GM18511 (cell line): ENCODE measurements around the gene RGS14.

ENCODE experiments used
- ATAC-seq: cut with Tn5 transposase; IDR thresholded peaks from one replicate; pipeline ENCODE4 v1.9.1; 2021; ENCODE audit warnings: mild to moderate bottlenecking, moderate library complexity; ENCODE audit not compliant: unreplicated experiment

The RGS14 gene, protein sequence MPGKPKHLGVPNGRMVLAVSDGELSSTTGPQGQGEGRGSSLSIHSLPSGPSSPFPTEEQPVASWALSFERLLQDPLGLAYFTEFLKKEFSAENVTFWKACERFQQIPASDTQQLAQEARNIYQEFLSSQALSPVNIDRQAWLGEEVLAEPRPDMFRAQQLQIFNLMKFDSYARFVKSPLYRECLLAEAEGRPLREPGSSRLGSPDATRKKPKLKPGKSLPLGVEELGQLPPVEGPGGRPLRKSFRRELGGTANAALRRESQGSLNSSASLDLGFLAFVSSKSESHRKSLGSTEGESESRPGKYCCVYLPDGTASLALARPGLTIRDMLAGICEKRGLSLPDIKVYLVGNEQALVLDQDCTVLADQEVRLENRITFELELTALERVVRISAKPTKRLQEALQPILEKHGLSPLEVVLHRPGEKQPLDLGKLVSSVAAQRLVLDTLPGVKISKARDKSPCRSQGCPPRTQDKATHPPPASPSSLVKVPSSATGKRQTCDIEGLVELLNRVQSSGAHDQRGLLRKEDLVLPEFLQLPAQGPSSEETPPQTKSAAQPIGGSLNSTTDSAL

DNA sequence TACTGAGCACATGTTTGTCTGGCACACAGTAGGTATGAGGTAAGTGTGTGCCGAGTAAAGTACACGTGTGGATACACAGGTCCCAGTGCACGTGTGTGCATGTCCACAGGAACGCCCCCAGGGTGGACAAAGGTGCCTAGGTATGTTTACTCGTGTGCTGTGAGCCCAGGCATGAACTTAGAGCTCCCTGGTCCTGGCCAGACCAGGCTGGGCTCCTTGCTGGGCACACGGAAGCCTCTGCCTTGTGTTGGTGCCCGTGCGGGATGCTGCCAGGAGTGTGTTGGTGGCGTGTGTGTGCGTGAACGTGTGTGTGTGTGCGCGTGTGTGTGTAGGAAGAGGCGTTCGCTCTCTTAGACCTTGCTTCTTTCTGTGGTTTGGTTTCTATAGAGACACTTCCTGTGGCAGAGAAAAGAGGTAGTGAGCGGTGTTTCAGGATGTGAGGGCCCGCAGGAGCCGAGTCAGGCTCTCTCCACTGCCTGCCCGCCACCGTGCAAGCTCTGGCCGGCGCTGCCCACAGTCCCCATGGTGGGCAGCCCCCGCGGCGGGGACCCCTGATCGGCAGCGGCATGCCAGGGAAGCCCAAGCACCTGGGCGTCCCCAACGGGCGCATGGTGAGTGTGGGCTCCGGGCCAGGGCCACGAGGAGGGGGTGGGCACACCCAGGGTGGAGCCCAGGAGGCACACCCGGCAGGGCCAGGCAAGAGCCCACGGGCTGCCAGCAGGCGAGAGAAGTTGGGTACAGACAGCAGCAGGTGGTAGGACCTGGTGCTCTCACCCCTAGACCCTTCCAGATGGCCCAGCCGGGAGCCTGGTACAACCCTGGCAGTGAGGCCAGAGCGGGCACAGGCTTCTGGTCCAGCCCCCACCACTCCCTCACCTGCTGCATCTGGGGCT, at the start of gene RGS14:
RGS14 (plus strand) TSS at position 466 of the 893 bp plus-strand sequence; CDS start at position 567, 101 bp downstream.
- peak; percentile 94 for ATAC-seq

DNA sequence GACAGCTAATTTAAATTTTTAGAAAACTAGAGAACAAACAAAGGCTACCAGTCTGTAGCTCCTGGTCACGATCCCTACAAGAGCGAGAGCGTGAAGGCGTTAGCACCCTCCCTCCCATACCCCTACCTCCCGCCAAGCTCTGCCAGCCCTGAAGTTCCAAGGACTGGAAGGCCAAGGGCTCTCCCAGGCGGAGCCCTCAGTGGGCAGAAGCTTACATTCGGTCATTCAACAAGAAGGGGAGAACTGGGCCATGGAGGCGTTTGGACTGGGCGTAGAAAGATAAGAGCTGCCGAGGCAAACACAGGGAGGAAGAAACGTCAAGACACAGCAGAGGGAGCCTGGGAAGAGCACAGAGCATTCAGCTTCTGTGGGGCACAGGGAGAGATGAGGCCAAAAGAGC, 49.0 kb upstream of the RGS14 start:
- ATAC-seq = no peak

DNA sequence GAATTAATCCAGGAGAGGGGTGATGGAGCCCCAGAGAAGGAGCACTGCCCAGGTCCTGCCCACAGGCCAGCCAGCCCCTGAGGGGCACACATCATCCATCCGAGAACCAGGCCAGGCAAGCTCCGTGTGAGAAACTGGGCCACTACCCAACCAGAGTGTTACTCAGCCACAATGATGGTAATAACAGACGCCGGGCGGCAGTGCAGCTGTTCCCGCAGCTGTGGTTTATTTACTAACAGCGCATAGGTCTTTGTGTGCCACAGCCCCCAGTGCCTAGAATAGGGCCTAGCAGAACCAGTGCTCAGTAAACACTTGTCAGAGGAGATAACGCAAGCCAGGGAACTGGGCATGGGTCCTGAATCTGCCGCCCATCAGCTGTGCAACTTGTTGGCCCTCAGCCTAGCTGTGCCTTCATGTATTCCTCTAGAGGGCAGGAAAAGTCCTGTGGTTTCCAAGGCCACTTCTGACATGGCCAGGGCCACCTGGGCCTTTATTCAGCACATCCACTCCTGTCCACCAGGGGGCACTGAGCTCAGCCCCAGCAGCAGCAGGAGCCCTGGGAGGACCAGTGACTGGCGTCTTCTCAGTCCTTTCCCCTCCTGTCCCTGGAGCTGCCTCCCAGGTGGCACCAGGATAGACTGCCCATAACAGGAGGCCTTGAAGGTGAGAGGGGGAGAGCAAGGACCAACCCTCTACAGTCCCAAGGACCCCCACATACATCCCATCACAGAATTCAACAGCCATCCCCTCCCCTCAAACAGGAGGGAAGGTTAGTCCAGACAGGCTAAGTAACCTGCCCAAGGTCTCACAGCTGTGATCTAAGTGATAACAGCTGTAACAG, 48.2 kb upstream of the RGS14 start:
- no peak for ATAC-seq

DNA sequence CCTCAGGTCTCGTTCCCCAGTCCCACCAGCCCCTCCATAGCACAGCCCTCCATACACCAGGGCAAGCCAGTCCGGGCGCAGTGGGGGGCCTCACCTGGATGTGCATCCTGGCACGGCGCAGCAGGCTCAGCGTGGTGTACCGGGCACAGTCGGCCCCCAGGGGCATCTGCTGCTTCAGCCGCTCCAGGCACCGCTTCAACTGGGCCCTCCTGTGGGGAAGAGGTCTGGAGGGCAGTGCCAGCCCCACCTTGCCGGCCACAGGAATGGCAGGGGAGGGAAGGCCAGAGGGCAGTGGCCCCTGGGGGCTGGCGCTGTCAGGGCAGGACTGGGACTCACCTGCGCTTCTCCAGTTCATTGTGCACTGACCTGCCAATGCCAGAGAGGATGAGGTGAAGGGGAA, 47.4 kb upstream of the RGS14 start:
- ATAC-seq = no peak

DNA sequence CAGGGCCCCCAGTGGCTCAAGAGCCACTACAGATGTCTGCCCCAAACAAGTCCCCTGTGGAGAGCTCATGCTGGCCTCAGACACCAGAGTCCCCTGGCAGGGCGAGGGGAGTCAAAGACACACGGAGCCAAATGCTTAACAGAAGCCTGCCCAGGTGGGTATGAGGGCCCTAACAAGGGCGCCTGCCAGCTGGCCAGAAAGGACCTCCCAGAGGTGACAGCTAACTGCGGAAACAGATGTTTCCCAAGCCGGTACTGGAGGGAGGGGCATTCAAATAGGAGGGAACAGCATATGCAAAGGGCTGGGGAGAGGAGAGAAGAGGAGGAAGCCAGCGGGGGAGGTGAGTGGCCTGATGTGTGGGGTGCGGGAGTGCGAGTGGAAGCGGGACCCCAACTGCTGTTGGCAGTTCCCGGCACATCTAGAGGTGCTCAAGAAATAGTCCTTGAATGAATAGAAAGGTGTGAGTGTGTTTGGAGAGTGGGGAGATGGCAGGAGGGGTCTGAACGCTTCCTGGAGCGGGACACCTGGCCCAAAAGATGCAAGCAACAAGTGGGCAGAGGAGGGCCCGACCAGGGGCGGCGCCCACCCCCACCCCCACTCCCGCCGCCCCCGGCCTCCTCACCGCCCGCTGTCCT, 46.9 kb upstream of the RGS14 start:
- no peak for ATAC-seq

DNA sequence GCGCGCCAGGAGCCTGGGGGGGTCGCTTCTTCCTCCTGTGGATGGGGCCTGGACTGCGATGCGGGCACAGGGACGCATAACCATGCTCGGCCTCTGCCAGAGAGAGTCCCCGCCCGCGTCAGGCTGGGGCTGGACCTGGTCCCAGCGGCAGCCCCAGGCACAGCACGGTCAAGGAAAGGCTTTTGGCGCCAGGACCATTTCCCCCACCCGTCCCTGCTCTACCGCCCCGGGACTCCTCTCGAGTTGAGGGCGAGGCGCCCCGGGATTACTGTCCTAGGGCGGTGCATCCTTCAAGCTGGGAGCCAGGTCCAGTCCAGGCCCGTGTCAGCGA, 46.4 kb upstream of the RGS14 start:
- ATAC-seq = peak; percentile 4

DNA sequence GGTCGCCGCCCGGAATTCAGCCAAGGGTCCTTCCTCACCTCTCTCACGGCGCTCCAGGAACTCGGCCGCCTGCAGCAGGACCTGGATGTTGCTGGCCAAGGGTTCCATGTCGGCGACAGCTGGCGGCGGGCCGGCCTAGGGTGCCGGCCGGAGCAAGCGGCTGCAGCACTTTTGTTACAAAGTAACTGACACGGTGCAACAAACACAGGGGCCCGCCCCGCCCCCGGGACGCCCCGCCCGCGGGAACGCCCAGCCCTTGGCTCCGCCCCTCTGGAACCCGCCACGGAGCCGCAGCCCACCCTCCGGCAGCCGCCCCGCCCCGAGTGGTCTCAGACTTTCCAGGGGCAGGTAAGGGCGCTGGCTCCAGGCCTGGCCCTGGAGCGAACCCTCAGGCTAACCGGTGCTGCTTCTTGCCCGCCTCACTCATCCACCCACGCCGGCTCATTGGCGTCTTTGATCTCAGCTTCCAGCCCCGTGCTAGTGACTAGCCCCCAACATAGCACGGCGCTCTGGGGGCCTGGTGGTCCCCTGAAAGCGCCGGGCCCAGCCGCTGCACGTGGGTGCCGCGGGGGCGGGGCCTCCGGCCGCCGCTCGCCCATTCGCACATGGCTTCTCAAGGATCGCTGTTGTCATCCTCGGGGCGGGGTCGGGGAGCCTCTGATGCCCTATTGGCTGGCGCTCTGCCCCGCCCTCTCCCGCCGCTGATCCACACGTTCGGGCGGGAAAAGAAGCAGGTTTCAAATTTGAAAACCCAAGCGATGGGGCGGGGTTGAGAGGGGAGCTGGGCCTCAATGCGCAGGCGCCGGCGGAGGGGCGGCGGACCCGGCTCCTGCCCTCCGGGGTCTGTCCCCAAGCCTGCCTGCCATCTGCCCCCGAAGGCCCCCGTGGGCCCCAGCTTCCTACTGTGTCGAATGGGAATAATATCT, 45.7 kb upstream of the RGS14 start, which contains the start of gene MXD3:
MXD3 (minus strand) TSS at position 176 of the 926 bp plus-strand sequence; CDS start at position 108, 68 bp downstream.
- peak; percentile 77 for ATAC-seq

DNA sequence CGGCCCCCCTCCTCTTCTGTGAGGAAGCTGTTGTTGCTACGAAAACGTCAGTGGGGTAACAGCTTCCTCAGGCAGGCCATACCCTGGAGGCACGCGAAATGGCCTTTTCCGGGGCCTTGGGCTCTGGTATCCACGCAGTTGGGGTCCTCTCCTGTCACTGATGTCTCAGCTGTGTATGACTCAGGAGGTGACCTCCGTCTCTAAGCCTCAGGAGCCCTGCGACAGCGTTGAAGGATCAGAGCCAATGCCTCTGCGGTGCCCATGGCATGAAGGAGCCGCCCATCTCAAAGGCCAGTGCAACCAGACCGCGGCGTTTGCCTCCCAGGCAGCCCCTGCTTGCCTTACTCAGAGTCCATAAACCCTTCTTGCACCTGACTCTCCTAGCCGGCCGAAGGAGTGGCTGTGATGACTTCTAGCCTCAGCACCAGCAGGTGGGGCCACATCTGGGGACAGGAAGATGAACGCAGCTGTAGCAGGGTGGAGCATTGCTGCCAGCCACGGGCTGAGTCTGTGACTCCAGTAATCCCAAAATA, 45.0 kb upstream of the RGS14 start:
- peak; percentile 35 for ATAC-seq

DNA sequence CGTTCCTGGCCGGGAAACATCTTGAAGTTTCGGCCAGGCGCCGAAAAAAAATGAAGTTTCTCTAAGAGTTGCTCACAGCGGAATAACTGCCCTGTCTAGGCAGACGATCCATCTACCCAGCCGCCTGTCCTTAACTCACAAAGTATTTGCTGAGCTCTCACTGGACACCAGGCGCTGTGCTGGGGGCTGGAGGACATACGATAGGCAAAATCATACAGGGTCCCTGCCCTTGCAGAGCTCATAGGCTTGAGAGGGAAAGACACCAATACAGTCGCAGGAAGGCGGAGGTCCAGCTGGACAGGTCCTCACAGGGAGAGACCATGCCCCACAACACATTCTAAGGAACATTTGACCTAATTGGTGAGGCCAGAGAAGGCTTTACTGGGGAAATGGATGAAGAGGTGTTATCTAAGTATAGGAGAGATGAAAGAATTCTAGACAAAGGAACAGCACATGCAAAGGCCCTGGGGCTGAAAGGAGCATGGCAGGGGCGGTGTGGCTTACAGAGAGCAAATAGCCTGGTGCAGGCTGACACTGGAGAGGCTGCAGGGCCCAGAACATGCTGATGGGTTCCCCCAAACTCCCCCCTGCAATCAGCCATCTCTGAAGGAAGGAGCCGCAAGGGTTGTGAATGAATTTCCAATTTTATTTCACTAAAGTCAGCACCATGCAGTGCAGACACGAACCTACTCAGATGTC, 44.0 kb upstream of the RGS14 start:
- no peak for ATAC-seq

DNA sequence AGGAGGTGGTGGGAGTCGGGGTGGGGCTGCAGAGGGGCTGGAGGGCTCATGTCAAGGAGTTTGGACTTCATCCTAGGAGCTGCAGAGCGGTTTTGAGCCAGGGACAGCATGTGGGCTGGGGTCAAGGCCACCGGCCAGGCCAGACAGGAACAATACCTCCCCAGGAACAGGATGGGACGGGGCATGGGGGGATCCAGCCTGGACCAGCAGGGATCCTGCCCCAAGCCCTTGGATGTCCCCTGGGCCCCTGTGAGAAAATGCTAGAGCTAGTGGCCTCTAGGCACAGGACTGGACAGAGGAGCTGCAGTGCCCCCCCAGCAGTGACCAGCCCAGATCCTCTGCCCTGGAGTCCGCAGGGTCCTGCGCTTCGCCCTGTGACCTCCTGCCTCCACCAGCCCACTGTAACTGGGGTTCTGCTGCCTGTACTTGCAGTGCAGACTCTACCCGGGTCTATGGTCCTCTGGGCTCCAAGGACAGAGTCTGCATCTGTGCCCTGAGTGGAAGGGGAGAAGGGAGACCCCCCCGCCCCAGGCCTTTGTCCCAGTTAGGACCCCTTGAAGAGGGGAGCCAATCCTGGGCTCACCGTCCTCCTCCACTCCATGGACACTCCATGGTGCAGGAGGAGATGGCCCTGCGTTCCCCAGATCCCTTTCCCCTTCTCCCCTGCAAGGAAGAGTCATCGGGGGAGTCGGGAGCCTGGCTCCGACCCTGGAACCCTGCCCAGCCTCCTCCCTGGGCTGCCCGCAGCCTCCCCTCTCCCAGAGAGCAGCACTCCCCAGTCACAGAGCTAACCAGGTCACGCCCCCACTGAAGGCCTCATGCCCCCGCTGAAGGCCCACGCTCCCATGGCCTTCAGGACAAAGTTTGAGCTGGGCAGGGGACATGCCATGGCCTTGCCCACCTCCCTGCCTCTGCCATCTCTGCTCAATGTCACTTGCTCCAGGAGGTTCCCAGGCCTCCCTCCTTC, 43.1 kb upstream of the RGS14 start:
- ATAC-seq = no peak

DNA sequence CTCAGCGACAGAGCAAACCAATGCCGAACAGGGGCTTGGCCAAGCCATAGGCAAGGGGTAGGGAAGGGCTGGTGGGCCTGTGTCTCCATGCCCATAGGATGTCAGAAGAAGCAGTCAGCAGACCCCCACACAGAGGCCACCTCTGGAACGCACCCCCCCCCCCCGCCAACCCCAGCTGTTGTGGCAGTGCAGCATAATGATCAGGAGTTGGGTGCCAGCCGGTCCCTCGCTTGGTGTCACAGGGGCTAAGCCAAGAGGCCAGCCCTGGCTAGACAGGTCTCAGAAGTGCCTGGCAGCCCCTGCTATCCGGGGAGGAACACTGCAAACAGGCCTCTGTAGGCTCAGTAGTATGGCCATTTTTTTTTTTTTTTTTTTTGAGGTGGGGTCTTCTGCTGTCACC, 42.3 kb upstream of the RGS14 start:
- no peak for ATAC-seq

DNA sequence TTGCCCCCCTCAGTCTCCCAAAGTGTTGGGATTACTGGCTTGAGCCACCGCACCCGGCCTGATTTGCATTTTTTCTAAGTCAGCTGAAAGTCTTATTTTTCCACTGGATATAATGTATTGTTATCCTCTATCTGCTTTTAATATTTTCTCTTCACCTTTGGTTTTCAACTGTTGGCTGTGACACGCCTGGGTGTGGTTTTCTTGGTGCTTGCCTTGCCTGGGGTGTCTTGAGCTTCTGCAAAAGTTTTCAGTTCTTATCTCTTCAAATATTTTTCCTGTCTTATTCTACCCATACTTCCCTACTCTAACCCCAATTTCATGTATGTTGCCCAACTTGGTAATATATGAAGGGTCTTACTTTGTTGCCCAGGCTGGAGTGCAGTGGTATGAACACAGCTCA, 41.7 kb upstream of the RGS14 start:
- no peak for ATAC-seq

DNA sequence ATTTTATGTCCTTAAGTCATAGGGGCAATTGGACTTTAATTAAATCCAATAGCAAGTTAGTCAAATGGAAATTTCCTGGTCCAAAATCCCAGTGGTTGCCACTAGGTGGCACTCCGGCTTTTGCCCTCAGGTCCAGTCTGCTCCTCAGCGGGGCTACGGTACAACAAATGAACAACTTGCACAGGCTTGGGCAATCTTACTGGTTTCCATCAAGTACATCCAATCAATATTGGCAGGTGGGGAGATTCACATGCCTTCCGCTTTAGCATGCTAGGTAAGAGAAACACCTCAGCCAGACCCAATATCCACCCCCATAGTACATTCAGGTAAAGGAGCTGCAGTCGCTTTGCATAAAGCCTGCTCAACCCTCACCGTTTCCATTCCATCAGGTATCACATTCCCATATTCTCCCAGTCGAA, 39.8 kb upstream of the RGS14 start:
- no peak for ATAC-seq

DNA sequence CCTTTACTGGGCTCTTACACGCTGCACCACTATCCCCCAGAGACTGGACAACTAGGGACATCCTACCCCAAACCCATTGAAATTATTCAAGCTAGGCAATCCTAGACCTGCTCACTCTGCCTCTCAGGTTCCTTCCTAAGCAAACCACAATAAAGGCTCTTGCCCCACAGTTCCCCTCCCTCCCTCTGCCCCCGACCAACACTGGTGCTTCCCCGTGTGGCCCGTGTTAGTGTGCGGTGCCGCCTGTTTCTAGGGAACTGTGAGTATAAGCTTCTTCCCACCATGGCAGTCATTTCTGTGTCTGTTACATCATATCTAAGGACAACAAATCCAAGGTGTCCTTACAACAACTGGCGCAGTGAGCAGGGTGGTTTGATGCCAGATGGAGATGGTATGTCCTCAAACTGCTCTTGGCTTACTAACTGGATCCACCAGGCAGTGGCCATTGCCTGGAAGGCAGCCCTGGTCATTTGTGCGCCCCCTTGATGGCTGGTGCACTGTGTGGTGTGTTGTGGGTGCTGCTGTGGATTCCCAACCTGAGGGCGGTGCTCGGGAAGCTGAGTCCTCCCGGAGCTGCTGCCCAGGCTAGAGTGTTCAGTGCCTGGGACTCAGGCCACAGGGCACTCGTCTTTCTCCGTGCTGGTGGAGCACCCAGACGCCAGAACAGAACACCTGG, 37.7 kb upstream of the RGS14 start:
- no peak for ATAC-seq

DNA sequence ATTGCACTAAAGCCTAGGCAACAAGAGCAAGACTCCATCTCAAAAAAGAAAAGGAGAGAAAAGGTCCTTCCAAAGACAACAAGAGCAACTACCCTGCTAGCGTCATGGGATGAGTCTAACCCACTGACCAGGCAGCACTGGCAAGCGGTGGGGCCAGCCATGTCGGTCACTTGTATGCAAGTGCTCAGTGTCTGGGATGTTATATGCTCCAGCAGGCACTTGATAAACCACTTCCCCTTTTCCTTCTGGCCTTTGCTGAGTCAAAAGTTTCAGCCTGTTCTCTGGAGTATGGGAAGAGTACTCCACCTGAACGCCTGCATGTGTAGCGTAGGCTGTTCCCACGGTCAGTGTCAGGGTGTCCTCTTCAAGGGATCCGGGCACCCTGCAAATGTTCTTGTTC, 36.8 kb upstream of the RGS14 start:
- no peak for ATAC-seq

DNA sequence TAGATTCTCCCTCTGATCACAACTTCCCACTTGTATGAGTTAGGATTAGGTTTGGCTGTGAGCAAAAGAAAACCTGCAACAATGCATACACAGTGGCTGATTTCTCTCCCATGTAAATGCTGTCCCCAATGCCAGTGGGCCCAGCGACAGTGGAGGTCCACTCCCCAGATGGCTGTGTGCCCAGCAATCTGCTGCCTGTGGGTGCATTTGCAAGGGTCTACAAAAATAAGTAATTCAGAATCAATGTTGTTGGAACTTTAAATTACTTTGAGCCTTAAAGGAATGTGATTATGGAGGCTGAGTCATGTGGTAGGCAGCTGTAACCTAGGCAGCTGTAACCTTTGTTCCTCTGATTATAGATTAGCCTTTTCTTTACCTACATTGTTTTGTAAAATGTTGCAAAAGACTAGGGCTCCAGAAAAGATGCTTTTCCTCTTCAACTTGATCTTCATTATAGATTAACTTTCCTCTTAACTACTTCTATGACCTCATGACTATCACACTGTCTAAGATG, 31.8 kb upstream of the RGS14 start:
- ATAC-seq = no peak
